HCT116 (cell line): Measurements from ENCODE around the gene BTBD9. TPM values are rescaled to one million over a fixed set of nuclear protein-coding genes. Genes with fewer than 3 reads are reported as not detected.

Source experiments
- ATAC-seq: fragments of 200-7000 bp; cut with Tn5 transposase; 2 replicates; pipeline ENCODE4 v1.9.1; 2020; ENCODE audit warnings: mild to moderate bottlenecking, moderate library complexity
- BruUV-seq: library from RNA; stranded (reverse); fragments of 400-500 nt; replicated peaks from 2 replicates; lab custom pipeline; 2021; lab: Mats Ljungman, UMichigan
- CTCF ChIA-PET: fragments of 300-600 bp; sonication (Branson Sonifier 250); formaldehyde crosslinking; loops from one replicate; lab custom pipeline; 2021; ENCODE audit warnings: antibody characterized with exemption; lab: Charles Lee
- POLR2A ChIA-PET: fragments of 300-600, 350-600 bp; sonication (Branson Sonifier 250); formaldehyde crosslinking; loops from one replicate; lab custom pipeline; 2021; ENCODE audit warnings: antibody characterized with exemption; lab: Charles Lee
- RAD21 ChIA-PET, 2 experiments: fragments of 300-600 bp; sonication (Branson Sonifier 250); formaldehyde crosslinking; loops; one replicate each; lab custom pipeline; 2023; ENCODE audit warnings: low total read pairs in 2 of 2; ENCODE audit not compliant: uncharacterized antibody in 2 of 2, unreplicated experiment in 2 of 2, low non-redundant PET in 1 of 2; lab: Charles Lee
- DNase-seq: peaks from one replicate; pipeline ENCODE4 v3.0.0-alpha.2; 2010; ENCODE audit warnings: low read depth, low spot score
- H2AFZ ChIP-seq: fragments of 200-600 bp; shearing (Covaris generic), sonication (generic); 2 replicates; pipeline ENCODE4 v1.6.1; 2017; ENCODE audit warnings: low read depth, mixed run types, mixed read lengths, antibody characterized with exemption, low read length; ENCODE audit not compliant: poor library complexity, severe bottlenecking
- H3K27ac ChIP-seq: 2 replicates; pipeline ENCODE4 v1.5.1; 2012; ENCODE audit warnings: low read depth, low read length
- H3K27me3 ChIP-seq: fragments of 200-600 bp; sonication (generic); 2 replicates; pipeline ENCODE4 v1.6.1; 2016; ENCODE audit warnings: mixed run types, low read length, mixed read lengths; ENCODE audit not compliant: insufficient read depth
- H3K36me3 ChIP-seq, 2 experiments: fragments of 200-500 bp in 1 of 2; fragments of 200-600 bp in 1 of 2; sonication (Bioruptor generic) in 1 of 2; sonication (generic) in 1 of 2; 2 replicates each; pipeline versions ENCODE4 v1.5.1 to v1.6.1; 2014 to 2016; ENCODE audit warnings: low read length in 2 of 2, inconsistent platforms in 1 of 2, mixed read lengths in 1 of 2, mixed run types in 1 of 2; ENCODE audit not compliant: insufficient read depth in 2 of 2, control insufficient read depth in 1 of 2
- H3K4me1 ChIP-seq, 2 experiments: fragments of 200-600 bp in 1 of 2; sonication (generic) in 1 of 2; 2 replicates each; pipeline versions ENCODE4 v1.5.1 to v1.6.1; 2012 to 2017; ENCODE audit warnings: low read length in 2 of 2, inconsistent platforms in 1 of 2, mild to moderate bottlenecking in 1 of 2, mixed read lengths in 1 of 2, mixed run types in 1 of 2, moderate library complexity in 1 of 2; ENCODE audit not compliant: insufficient read depth in 2 of 2, control insufficient read depth in 1 of 2
- H3K4me2 ChIP-seq: fragments of 200-600 bp; sonication (generic); 2 replicates; pipeline ENCODE4 v1.6.1; 2017; ENCODE audit warnings: mixed run types, low read length, mixed read lengths
- H3K4me3 ChIP-seq, 2 experiments: fragments of 200-600 bp in 1 of 2; sonication (generic) in 1 of 2; replicated peaks in 1 of 2; 2 replicates each; pipeline ENCODE4 v1.5.1; 2011 to 2016; ENCODE audit warnings: low read length in 2 of 2, control low read depth in 1 of 2, low read depth in 1 of 2, mild to moderate bottlenecking in 1 of 2, mixed read lengths in 1 of 2, mixed run types in 1 of 2
- H3K79me2 ChIP-seq: fragments of 200-600 bp; sonication (generic); 2 replicates; pipeline ENCODE4 v1.6.1; 2017; ENCODE audit warnings: mild to moderate bottlenecking, mixed run types, low read length, moderate library complexity, mixed read lengths; ENCODE audit not compliant: insufficient read depth
- H3K9ac ChIP-seq: fragments of 200-600 bp; sonication (generic); 2 replicates; pipeline ENCODE4 v1.6.1; 2016; ENCODE audit warnings: low read length, mixed read lengths
- H3K9me2 ChIP-seq: fragments of 200-600 bp; sonication (generic), shearing (Covaris generic); 2 replicates; pipeline ENCODE4 v1.6.1; 2017; ENCODE audit warnings: mixed run types, mild to moderate bottlenecking, moderate library complexity; ENCODE audit not compliant: insufficient read depth
- H3K9me3 ChIP-seq, 2 experiments: fragments of 200-500 bp in 1 of 2; fragments of 200-600 bp in 1 of 2; sonication (Bioruptor generic) in 1 of 2; sonication (generic) in 1 of 2; 2 replicates each; pipeline ENCODE4 v1.6.1; 2014 to 2017; ENCODE audit warnings: low read length in 2 of 2, mixed read lengths in 2 of 2, inconsistent platforms in 1 of 2, low read depth in 1 of 2, mild to moderate bottlenecking in 1 of 2, mixed run types in 1 of 2, moderate library complexity in 1 of 2; ENCODE audit not compliant: control insufficient read depth in 1 of 2, insufficient read depth in 1 of 2
- H4K20me1 ChIP-seq: fragments of 200-600 bp; sonication (generic), shearing (Covaris generic); 2 replicates; pipeline ENCODE4 v1.6.1; 2017; ENCODE audit warnings: mixed run types, mild to moderate bottlenecking, moderate library complexity; ENCODE audit not compliant: insufficient read depth
- CEBPB ChIP-seq: IDR thresholded peaks from 2 replicates; pipeline ENCODE4 v1.6.1; 2012; ENCODE audit warnings: low read depth
- EGR1 ChIP-seq: IDR thresholded peaks from 2 replicates; pipeline ENCODE4 v1.6.1; 2012; ENCODE audit warnings: low read depth
- EZH2 ChIP-seq: fragments of 200-600 bp; sonication (generic); IDR thresholded peaks from 2 replicates; pipeline ENCODE4 v1.6.1; 2017; ENCODE audit warnings: antibody characterized with exemption, mixed run types
- EZH2phosphoT487 ChIP-seq: fragments of 200-600 bp; IDR thresholded peaks from 2 replicates; pipeline ENCODE4 v1.6.1; 2018; ENCODE audit warnings: antibody characterized with exemption, borderline replicate concordance
- RAD21 ChIP-seq: IDR thresholded peaks from 2 replicates; pipeline ENCODE4 v1.6.1; 2012; ENCODE audit warnings: low read depth, mild to moderate bottlenecking
- SIN3A ChIP-seq: IDR thresholded peaks from 2 replicates; pipeline ENCODE4 v1.6.1; 2012; ENCODE audit warnings: low read depth
- SP1 ChIP-seq: IDR thresholded peaks from 2 replicates; pipeline ENCODE4 v1.6.1; 2012; ENCODE audit warnings: low read depth
- ZNF274 ChIP-seq: fragments of 200-500 bp; sonication (Bioruptor generic); IDR thresholded peaks from 2 replicates; pipeline ENCODE4 v1.6.1; 2014; ENCODE audit warnings: mild to moderate bottlenecking, low read depth, low read length, inconsistent platforms
- intact Hi-C: fragments of 100-400 bp; cut with micrococcal nuclease; formaldehyde crosslinking; loops from 2 replicates; pipeline ENCODE4 v1.10.0; 2022
- total RNA-seq: library from RNA; stranded (reverse); gene quantifications from one replicate; pipeline ENCODE4 v1.2.1, GENCODE V29; 2021; ENCODE audit not compliant: unreplicated experiment
- TF ChIP-seq, protein P1 (sequence below): IDR thresholded peaks from 2 replicates; pipeline ENCODE4 v1.6.1; 2012; ENCODE audit warnings: low read depth
- TF ChIP-seq, protein P2 (sequence below): IDR thresholded peaks from 2 replicates; pipeline ENCODE4 v1.6.1; 2012

Gene BTBD9
- total RNA-seq, 1 experiment from 2014 or later: 10.9 TPM

DNA sequence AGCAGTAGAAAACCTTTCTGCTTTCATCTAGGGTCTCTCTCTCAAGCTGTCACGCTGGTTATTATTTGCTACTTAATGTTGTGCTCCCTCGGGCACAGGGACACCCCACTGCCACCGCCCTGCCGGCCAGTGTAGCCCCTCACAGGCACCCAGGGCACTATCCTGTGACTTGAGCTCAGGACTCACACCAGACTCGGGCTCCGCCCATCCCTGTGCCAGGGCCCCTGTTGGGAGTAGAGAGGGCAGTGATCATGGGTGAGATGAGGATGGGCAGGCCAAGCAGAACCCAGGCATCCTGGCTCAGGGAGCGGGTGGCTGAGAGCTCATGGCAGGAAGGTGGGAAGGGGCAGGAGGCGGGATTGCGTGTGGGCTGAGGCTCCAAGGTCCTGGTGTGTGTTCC, 448.3 kb downstream of the BTBD9 start:
- H3K9me3 ChIP-seq: no peaks in the 10 kb centered on the region
- ATAC-seq: no peak
- H2AFZ ChIP-seq: no peak overlapping the region
- BruUV-seq: no TSS peak
- H3K9ac ChIP-seq: no peak overlapping the region
- no peaks in the 10 kb centered on the region for H3K4me1 ChIP-seq
- H4K20me1 ChIP-seq: no peaks in the 10 kb centered on the region
- CTCF ChIA-PET: no interaction called here
- H3K79me2 ChIP-seq: no peaks in the 10 kb centered on the region
- no peaks in the 10 kb centered on the region for H3K9me2 ChIP-seq
- TF ChIP-seq RAD21 (no peak), EGR1 (no peak), EZH2phosphoT487 (no peak)
- H3K4me2 ChIP-seq: no peak overlapping the region
- H3K4me3 ChIP-seq: no peak overlapping the region
- H3K36me3 ChIP-seq: no peaks in the 10 kb centered on the region
- DNase-seq: no peak
- no peaks in the 10 kb centered on the region for H3K27me3 ChIP-seq
- POLR2A ChIA-PET: no interaction called here
- RAD21 ChIA-PET: no interaction called here
- intact Hi-C loops: no loop called here
- no peak overlapping the region for H3K27ac ChIP-seq

DNA sequence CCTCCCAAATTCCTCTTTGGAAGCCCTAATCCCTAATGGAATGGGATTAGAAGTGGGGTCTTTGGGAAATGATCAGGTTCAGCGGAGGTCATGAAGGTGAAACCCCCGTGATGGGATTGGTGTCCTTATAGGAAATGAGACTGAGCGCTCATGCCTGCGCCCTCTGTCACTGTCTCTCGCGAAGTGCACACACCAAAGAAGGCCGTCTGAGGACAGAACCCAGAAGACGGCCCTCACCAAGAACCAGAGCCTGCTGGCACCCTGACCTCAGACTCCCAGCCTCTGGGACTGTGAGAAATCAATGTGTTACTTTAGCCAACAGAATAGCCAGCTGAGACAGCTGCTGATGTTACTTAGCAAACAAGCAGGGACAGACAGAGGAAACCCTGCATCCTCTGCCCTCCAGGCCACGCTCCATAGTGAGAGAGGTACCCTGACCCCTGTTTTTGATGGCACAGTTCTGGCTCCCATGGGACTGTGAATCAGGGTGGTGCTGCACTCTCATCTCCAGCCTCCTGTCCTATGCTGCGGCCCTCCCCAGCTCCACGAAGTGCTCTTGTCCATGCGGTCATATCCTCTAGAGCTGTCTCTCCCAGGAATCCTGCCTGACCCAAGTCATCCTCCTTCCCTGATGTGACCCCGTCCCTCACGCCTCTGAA, 450.9 kb downstream of the BTBD9 start:
- Histone ChIP-seq H3K4me3 (no peak overlapping the region), H3K9ac (no peak overlapping the region), H4K20me1 (no peaks in the 10 kb centered on the region), H3K36me3 (no peaks in the 10 kb centered on the region), H2AFZ (no peak overlapping the region), H3K9me3 (no peaks in the 10 kb centered on the region), H3K4me2 (no peak overlapping the region), H3K27ac (no peak overlapping the region), H3K4me1 (no peaks in the 10 kb centered on the region), H3K9me2 (no peaks in the 10 kb centered on the region), H3K79me2 (no peaks in the 10 kb centered on the region), H3K27me3 (no peaks in the 10 kb centered on the region)
- intact Hi-C loops: no loop called here
- ChIA-PET CTCF (no interaction called here), RAD21 (no interaction called here), POLR2A (no interaction called here)
- BruUV-seq: no TSS peak
- TF ChIP-seq, protein P1, sequence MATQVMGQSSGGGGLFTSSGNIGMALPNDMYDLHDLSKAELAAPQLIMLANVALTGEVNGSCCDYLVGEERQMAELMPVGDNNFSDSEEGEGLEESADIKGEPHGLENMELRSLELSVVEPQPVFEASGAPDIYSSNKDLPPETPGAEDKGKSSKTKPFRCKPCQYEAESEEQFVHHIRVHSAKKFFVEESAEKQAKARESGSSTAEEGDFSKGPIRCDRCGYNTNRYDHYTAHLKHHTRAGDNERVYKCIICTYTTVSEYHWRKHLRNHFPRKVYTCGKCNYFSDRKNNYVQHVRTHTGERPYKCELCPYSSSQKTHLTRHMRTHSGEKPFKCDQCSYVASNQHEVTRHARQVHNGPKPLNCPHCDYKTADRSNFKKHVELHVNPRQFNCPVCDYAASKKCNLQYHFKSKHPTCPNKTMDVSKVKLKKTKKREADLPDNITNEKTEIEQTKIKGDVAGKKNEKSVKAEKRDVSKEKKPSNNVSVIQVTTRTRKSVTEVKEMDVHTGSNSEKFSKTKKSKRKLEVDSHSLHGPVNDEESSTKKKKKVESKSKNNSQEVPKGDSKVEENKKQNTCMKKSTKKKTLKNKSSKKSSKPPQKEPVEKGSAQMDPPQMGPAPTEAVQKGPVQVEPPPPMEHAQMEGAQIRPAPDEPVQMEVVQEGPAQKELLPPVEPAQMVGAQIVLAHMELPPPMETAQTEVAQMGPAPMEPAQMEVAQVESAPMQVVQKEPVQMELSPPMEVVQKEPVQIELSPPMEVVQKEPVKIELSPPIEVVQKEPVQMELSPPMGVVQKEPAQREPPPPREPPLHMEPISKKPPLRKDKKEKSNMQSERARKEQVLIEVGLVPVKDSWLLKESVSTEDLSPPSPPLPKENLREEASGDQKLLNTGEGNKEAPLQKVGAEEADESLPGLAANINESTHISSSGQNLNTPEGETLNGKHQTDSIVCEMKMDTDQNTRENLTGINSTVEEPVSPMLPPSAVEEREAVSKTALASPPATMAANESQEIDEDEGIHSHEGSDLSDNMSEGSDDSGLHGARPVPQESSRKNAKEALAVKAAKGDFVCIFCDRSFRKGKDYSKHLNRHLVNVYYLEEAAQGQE: no peak
- TF ChIP-seq EZH2 (no peak), ZNF274 (no peak), EZH2phosphoT487 (no peak), SP1 (no peak), SIN3A (no peak), CEBPB (no peak), RAD21 (no peak)
- TF ChIP-seq, protein P2, sequence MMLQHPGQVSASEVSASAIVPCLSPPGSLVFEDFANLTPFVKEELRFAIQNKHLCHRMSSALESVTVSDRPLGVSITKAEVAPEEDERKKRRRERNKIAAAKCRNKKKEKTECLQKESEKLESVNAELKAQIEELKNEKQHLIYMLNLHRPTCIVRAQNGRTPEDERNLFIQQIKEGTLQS: no peak
- DNase-seq: no peak
- no peak for ATAC-seq
